ENCODE data around the gene TENM4. TPM values are rescaled to one million over a fixed set of nuclear protein-coding genes. Genes with fewer than 3 reads are reported as not detected.

TENM4 gene
- total RNA-seq, 4 donors from 2014 or later, result 7.7 to 39.3 (median 16.1) TPM

- no peak for DNase-seq
- WGBS, 2 donors, result 49 to 68% methylated on average over 7 to 8 of the region's 16 CpGs
- TF ChIP-seq, protein P1, sequence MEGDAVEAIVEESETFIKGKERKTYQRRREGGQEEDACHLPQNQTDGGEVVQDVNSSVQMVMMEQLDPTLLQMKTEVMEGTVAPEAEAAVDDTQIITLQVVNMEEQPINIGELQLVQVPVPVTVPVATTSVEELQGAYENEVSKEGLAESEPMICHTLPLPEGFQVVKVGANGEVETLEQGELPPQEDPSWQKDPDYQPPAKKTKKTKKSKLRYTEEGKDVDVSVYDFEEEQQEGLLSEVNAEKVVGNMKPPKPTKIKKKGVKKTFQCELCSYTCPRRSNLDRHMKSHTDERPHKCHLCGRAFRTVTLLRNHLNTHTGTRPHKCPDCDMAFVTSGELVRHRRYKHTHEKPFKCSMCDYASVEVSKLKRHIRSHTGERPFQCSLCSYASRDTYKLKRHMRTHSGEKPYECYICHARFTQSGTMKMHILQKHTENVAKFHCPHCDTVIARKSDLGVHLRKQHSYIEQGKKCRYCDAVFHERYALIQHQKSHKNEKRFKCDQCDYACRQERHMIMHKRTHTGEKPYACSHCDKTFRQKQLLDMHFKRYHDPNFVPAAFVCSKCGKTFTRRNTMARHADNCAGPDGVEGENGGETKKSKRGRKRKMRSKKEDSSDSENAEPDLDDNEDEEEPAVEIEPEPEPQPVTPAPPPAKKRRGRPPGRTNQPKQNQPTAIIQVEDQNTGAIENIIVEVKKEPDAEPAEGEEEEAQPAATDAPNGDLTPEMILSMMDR (IDR thresholded peaks at IDR 0.05), result peak in 5 of 6 experiments; percentile 5 to 53 (median 30)
- no peak for TF ChIP-seq POLR2A (IDR thresholded peaks at IDR 0.05)
- Histone ChIP-seq H3K27ac (no peak overlapping the region), H3K27me3 (no peaks in the 10 kb centered on the region), H3K9me3 (no peaks in the 10 kb centered on the region), H3K4me3 (no peak overlapping the region), H3K36me3 (peaks cover 0 to 9% (median 0%) of the 10 kb centered on the region in 3 donors), H3K4me1 (no peaks in the 10 kb centered on the region)
- intact Hi-C loops (cut with DNase I), result no loop called here
Measured at GRCh38 chr11:79062814-79063762, 377.7 kb downstream of the TENM4 start.

- Histone ChIP-seq H3K4me3 (no peak overlapping the region), H3K9me3 (no peaks in the 10 kb centered on the region), H3K4me1 (no peaks in the 10 kb centered on the region), H3K36me3 (peaks cover 0 to 9% (median 0%) of the 10 kb centered on the region in 3 donors), H3K27ac (no peak overlapping the region), H3K27me3 (no peaks in the 10 kb centered on the region)
- no peak for DNase-seq
- intact Hi-C loops (cut with DNase I), result no loop called here
- TF ChIP-seq POLR2A (IDR thresholded peaks at IDR 0.05), result no peak
- TF ChIP-seq, protein P1 (IDR thresholded peaks at IDR 0.05), result no peak
- 62 to 72% methylated on average over 7 to 9 of the region's 9 CpGs for WGBS, 2 donors
Measured at GRCh38 chr11:79060081-79060953, 380.5 kb downstream of the TENM4 start.

- DNase-seq, result no peak
- no peaks in the 10 kb centered on the region for H3K27me3 ChIP-seq
- H3K4me1 ChIP-seq, result no peaks in the 10 kb centered on the region
- H3K4me3 ChIP-seq, result no peak overlapping the region
- no peak for TF ChIP-seq POLR2A (IDR thresholded peaks at IDR 0.05)
- TF ChIP-seq, protein P1 (IDR thresholded peaks at IDR 0.05), result no peak
- intact Hi-C loops (cut with DNase I), result no loop called here
- H3K9me3 ChIP-seq, result no peaks in the 10 kb centered on the region
- 90% methylated on average over 4 of the region's 4 CpGs for WGBS, 2 donors
- no peaks in the 10 kb centered on the region for H3K36me3 ChIP-seq
- H3K27ac ChIP-seq, result no peak overlapping the region
Measured at GRCh38 chr11:79059141-79059540, 381.7 kb downstream of the TENM4 start.

DNA sequence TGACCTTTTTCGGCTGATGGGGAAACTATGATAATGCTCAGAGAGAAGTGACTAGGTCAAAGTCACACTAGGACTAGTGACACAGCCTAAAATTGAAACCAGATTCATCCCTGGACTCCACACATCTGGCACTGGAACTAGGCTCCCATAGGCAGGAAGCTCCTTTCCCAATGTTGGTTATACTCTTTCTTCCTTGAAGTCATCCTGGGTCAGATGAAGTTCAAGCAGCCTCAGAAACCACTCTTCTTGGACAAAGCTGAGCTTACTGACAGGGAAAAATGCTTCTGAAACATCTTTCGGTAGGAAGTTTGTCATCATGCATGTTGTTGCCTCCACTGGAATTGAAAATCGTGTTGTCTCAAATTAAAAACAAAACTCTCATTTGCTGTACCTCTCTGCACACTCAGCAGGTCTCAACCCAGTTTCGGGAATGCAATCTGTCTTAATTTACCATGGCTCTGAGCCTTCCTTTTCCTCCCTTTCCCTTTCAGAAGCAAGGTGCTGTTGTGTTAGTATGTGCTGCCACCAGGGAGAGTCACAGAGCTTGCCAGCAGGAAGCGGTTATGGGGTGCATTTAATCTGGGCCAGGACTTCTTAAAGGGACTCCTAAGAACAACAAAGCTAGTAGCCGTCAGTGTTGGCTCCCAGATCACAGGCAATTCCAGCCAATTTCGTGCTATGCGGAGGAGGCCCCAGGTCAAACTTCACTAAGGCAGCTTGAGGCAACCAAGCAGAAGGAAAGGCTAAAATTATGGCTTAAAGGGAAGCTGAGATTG is 384.8 kb downstream of the TENM4 start:
- 64 to 73% methylated on average over 6 to 8 of the region's 8 CpGs for WGBS, 2 donors
- TF ChIP-seq, protein P1 (IDR thresholded peaks at IDR 0.05), result no peak
- no peak for TF ChIP-seq POLR2A (IDR thresholded peaks at IDR 0.05)
- no peak for DNase-seq

More for the DNA sequence above, 384.8 kb downstream of the TENM4 start:
- intact Hi-C loops (cut with DNase I), result no loop called here
- Histone ChIP-seq H3K27ac (no peak overlapping the region), H3K9me3 (no peaks in the 10 kb centered on the region), H3K4me1 (no peaks in the 10 kb centered on the region), H3K4me3 (no peak overlapping the region), H3K27me3 (no peaks in the 10 kb centered on the region), H3K36me3 (no peaks in the 10 kb centered on the region)
